GM18907 (cell line): ENCODE measurements around the gene FAM24A.
"Not testable (repeated sequence)": the region's sequence is repeated elsewhere in the genome, so short reads cannot be mapped to it uniquely, and the experiment has no call there.

Experiments
- ATAC-seq: cut with Tn5 transposase; IDR thresholded peaks from one replicate; pipeline ENCODE4 v1.9.1; 2021; ENCODE audit warnings: mild to moderate bottlenecking, moderate library complexity; ENCODE audit not compliant: unreplicated experiment

The FAM24A gene, protein sequence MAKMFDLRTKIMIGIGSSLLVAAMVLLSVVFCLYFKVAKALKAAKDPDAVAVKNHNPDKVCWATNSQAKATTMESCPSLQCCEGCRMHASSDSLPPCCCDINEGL

GRCh38 chr10:122910310-122910709 is at the start of gene FAM24A:
Gene FAM24A (plus strand): TSS chr10:122910610. CDS start chr10:122911635, 1,025 bp downstream.
- ATAC-seq, result no peak

- ATAC-seq, result no peak
Observed at GRCh38 chr10:122861711-122862161, 48.7 kb upstream of the FAM24A start.

GRCh38 chr10:122863216-122864193 is 46.9 kb upstream of the FAM24A start:
- no peak for ATAC-seq

GRCh38 chr10:122864194-122864592 is 46.2 kb upstream of the FAM24A start:
- ATAC-seq, result no peak

DNA sequence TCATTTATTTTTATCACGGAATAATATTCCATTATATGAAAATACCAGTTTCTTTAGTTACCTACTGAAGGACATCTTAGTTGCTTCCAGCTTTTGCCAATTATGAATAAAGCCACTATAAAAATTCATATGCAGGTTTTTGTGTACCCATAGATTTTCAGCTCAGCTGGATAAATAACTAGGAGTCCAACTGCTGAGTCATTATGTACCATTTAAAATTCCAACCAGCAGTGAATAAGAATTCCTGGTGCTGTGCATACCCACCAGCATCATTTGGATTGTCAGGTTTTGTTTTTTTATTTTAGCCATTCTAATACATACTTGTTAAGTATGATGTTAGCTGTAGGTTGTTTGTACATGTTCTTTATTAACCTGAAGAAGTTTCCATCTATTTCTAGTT is 45.5 kb upstream of the FAM24A start:
- no peak for ATAC-seq

DNA sequence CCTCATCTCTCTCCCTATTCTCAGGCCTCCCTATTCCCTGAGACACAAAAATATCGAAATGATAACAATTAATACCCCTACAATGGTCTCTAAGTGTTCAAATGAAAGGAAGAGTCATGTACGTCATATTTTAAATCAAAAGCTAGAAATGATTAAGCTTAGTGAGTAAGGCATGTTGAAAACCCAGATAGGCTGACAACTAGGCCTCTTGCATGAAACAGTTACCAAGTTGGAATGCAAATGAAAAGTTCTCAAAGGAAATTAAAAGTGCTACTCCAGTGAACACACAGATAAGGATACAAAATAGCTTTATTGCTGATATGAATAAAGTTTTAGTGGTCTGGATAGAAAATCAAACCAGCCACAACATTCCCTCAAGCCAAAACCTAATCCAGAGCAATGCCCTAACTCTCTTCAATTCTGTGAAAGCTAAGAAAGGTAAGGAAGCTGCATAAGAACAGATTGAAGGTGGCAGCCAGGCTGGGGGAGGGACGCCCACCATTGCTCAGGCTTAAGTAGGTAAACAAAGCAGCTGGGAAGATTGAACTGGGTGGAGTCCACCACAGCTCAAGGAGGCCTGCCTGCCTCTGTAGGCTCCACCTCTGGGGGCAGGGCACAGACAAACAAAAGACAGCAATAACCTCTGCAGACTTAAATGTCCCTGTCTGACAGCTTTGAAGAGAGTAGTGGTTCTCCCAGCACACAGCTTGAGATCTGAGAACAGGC is 43.5 kb upstream of the FAM24A start:
- not testable (repeated sequence) for ATAC-seq

- not testable (repeated sequence) for ATAC-seq
Observed at GRCh38 chr10:122868768-122869167, 41.6 kb upstream of the FAM24A start.

GRCh38 chr10:122871947-122872346 is 38.5 kb upstream of the FAM24A start:
- ATAC-seq, result not testable (repeated sequence)

- ATAC-seq, result no peak
Observed at GRCh38 chr10:122875843-122876466, 34.5 kb upstream of the FAM24A start.

GRCh38 chr10:122876467-122876855 is 33.9 kb upstream of the FAM24A start:
- no peak for ATAC-seq

DNA sequence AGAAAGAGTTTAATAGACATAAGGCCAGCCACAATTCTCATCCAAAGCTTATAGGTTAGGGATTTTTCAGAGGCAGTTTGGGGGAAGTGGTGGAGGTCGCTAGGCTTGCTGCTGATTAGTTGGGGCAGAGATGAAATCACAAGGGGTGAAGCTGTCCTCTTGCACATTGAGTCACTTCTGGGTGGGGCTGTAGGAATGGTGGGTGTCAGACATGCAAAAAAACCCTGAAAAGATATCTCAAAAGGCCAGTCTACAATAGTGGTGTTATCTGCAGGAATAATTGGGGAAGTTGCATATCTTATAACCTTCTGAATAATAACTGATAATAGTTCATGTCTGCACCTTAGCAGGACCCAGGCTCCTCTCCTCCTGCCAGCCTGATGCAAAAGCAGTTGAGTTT is 33.1 kb upstream of the FAM24A start:
- no peak for ATAC-seq

DNA sequence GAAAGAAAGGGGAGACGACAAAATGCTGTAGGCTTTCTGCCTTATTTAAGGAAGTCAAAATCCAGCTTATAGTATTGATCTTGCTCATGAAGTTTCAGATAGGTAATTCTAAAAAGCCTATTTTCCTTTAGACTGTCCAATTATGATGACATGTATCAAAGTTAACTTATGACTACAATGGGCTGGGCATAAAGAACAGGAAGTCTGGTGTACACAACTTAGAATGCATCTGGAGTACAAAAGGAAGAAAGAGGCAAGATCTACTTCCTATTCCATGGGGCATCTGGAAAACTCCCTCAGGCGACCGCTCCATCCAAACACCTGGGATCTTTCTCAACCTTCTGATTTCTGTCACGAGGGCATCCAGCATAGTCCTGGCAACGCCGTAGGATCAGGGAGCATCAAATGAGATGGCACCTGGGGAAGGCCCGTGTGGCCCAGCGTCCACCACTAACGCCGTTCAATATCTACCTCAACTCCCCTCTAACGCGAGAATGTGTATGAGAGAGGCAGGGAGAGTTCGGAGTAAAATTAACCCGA is 31.5 kb upstream of the FAM24A start:
- ATAC-seq, result peak; percentile 20

GRCh38 chr10:122879339-122880273 is 30.8 kb upstream of the FAM24A start, which contains the start of gene FAM24B:
Gene FAM24B (minus strand): TSS chr10:122879581. CDS start chr10:122850515, 29,066 bp downstream.
- peak; percentile 77 for ATAC-seq

DNA sequence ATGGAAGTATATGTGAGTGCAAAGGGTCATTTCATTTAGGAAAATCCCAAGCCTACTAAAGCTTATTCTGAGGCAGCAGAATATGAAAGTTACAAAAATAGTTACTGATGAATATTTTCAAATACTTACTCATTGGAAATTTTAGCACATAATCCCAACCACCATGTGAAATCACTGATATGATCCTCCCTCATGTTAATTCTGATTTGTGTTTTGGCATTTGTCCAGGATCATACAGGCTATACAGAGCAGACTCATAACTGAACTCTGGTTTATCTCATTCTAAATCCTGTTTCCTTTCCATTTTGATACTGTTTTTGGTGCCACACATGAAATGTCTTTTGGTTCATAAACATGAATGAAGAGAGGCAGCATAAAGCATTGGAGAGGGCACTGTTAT is 27.6 kb upstream of the FAM24A start:
- no peak for ATAC-seq

GRCh38 chr10:122884166-122884565 is 26.2 kb upstream of the FAM24A start:
- no peak for ATAC-seq

DNA sequence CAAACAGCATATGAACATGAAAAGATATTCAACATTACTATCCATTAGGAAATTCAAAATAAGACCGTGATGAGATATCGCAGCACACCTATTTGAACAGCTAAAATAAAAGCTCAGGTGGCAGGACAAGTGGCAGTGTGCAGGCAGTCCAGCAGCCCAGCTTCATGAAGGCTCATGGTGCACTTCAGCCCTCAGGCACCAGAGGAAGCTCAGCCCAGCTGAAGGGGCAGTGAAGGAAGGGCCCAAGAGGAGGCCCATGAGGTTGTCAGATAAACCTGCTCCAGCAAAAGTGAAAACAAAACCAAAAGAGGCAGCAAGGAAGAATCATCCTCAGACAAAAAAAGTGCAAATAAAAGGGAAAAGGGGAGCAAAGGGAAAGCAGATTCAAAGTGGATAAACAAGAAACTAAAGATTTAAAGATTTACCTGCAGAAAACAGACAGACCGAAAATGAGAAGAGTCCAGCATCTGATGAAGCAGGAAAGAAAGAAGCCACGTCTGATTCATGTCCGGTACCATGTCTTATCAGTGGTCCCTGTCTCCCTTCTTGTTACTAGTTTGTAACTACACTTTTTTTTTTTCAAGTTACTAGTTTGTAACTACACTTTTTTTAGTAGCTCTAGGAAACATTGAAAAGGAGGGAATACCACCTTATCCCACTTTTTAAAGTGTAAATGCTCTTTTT is 16.0 kb upstream of the FAM24A start:
- ATAC-seq, result no peak

DNA sequence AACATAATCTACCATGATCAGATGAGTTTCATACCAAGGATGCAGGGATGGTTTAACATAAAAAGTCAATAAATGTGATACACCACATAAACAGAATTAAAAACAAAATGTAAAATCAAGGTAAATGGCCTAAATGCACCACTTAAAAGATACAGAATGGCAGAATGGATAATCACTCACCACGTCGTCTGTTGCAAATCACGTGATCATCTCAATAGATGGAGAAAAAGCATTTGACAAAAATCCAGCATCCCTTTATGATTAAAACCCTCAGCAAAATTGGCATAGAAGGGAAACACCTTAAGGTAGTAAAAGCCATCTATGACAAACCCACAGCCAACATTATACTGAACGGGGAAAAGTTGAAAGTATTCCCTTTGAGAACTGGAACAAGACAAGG is 6.5 kb upstream of the FAM24A start:
- not testable (repeated sequence) for ATAC-seq

- no peak for ATAC-seq
Observed at GRCh38 chr10:122911889-122912484, 1.6 kb downstream of the FAM24A start.

DNA sequence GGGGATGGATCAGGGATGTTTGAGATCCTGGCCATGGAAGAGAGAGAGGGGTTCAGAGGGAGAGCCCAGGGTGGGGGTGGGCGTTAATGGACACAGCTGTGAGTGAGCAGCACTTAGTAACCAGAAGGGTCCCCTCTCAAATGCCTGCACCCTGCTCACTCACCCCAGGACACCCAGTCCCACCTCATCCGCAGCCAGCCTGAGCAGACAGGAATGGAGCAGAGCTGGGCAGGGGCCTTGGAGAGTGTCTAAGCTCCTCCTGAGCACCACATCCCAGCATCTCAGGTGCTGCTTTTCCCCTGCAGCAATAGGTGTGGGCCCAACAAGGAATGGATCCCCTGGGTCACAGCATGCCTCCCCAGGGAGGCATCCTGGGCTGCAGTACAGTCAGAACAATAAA is 5.3 kb downstream of the FAM24A start:
- no peak for ATAC-seq
